HS-27A (cell line): ENCODE results near the gene ATCAY.
A peak's percentile ranks its signal among the peaks of the same experiment; 100 is the strongest.
"Not testable (repeated sequence)": the region's sequence is repeated elsewhere in the genome, so short reads cannot be mapped to it uniquely, and the experiment has no call there.

Source experiments
- DNase-seq: peaks from one replicate; pipeline ENCODE4 v3.0.0-alpha.2; 2012; ENCODE audit warnings: low read depth, missing footprints

The ATCAY gene

GRCh38 chr19:3949294-3949693, 68.8 kb downstream of the ATCAY start:
- no peak for DNase-seq

- DNase-seq: no peak
Observed at GRCh38 chr19:3949997-3950859, 69.7 kb downstream of the ATCAY start.

GRCh38 chr19:3950871-3951861, 70.7 kb downstream of the ATCAY start:
- no peak for DNase-seq

- not testable (repeated sequence) for DNase-seq
Observed at GRCh38 chr19:3952755-3953276, 72.3 kb downstream of the ATCAY start.

- DNase-seq: no peak
Observed at GRCh38 chr19:3954107-3954506, 73.6 kb downstream of the ATCAY start.

GRCh38 chr19:3955276-3955675, 74.8 kb downstream of the ATCAY start:
- not testable (repeated sequence) for DNase-seq

- DNase-seq: no peak
Observed at GRCh38 chr19:3955688-3956087, 75.2 kb downstream of the ATCAY start.

GRCh38 chr19:3958836-3959765, 78.6 kb downstream of the ATCAY start:
- DNase-seq: no peak

- DNase-seq: no peak
Observed at GRCh38 chr19:3959766-3960131, 79.3 kb downstream of the ATCAY start.

- no peak for DNase-seq
Observed at GRCh38 chr19:3961007-3961406, 80.5 kb downstream of the ATCAY start.

- no peak for DNase-seq
Observed at GRCh38 chr19:3963458-3964255, 83.2 kb downstream of the ATCAY start.

GRCh38 chr19:3964256-3965194, 84.0 kb downstream of the ATCAY start:
- no peak for DNase-seq

- no peak for DNase-seq
Observed at GRCh38 chr19:3966051-3967017, 85.8 kb downstream of the ATCAY start.

- DNase-seq: not testable (repeated sequence)
Observed at GRCh38 chr19:3967983-3968382, 87.5 kb downstream of the ATCAY start.

GRCh38 chr19:3968556-3969434, 88.3 kb downstream of the ATCAY start:
- DNase-seq: peak; percentile 97

GRCh38 chr19:3969435-3970312, 89.2 kb downstream of the ATCAY start:
- DNase-seq: peak; percentile 73
